GM23338 (cell line): ENCODE results near the gene GAS2. TPM values are rescaled to one million over a fixed set of nuclear protein-coding genes. Genes with fewer than 3 reads are reported as not detected.

Experiments used
- ATAC-seq: fragments of 200-7000 bp; cut with Tn5 transposase; 3 replicates; pipeline ENCODE4 v1.9.1; 2020
- DNase-seq: peaks from one replicate; pipeline ENCODE4 v3.0.0-alpha.2; 2015; ENCODE audit warnings: low spot score
- H2AFZ ChIP-seq: fragments of 200-600 bp; sonication (generic); 2 replicates; pipeline ENCODE4 v1.8.0; 2016; ENCODE audit warnings: antibody characterized with exemption, mild to moderate bottlenecking, moderate library complexity
- H3F3A ChIP-seq: fragments of 200-600 bp; sonication (generic); replicated peaks from 2 replicates; pipeline ENCODE4 v1.8.0; 2017; ENCODE audit warnings: antibody characterized with exemption, mixed run types, low read depth
- H3K27ac ChIP-seq: fragments of 200-600 bp; sonication (generic); 2 replicates; pipeline ENCODE4 v1.6.1; 2016; ENCODE audit warnings: low read depth
- H3K27me3 ChIP-seq: fragments of 200-600 bp; sonication (generic); 2 replicates; pipeline ENCODE4 v1.8.0; 2016; ENCODE audit warnings: mild to moderate bottlenecking, mixed run types, moderate library complexity; ENCODE audit not compliant: insufficient read depth
- H3K36me3 ChIP-seq: fragments of 200-600 bp; sonication (generic); 2 replicates; pipeline ENCODE4 v1.8.0; 2016; ENCODE audit warnings: mild to moderate bottlenecking; ENCODE audit not compliant: insufficient read depth
- H3K4me1 ChIP-seq: fragments of 200-600 bp; sonication (generic); 2 replicates; pipeline ENCODE4 v1.8.0; 2016; ENCODE audit warnings: mild to moderate bottlenecking, moderate library complexity; ENCODE audit not compliant: insufficient read depth
- H3K4me2 ChIP-seq: fragments of 200-600 bp; sonication (generic); 2 replicates; pipeline ENCODE4 v1.7.1; 2017; ENCODE audit warnings: mixed run types
- H3K4me3 ChIP-seq: fragments of 200-600 bp; sonication (generic); 2 replicates; pipeline ENCODE4 v1.6.1; 2016; ENCODE audit warnings: mixed run types
- H3K79me2 ChIP-seq: fragments of 200-600 bp; sonication (generic); replicated peaks from 2 replicates; pipeline ENCODE4 v1.8.0; 2017; ENCODE audit warnings: mild to moderate bottlenecking; ENCODE audit not compliant: insufficient read depth
- H3K9me2 ChIP-seq: fragments of 200-600 bp; sonication (generic); 2 replicates; pipeline ENCODE4 v1.8.0; 2017; ENCODE audit not compliant: insufficient read depth
- H4K20me1 ChIP-seq: fragments of 200-600 bp; sonication (generic); replicated peaks from 2 replicates; pipeline ENCODE4 v1.8.0; 2017; ENCODE audit warnings: mild to moderate bottlenecking; ENCODE audit not compliant: insufficient read depth
- H3K27ac Mint-ChIP-seq: 2 replicates; pipeline ENCODE4 v1.8.0; 2020; ENCODE audit warnings: inconsistent platforms, mild to moderate bottlenecking, moderate library complexity, mixed read lengths
- H3K27me3 Mint-ChIP-seq: 3 replicates; pipeline ENCODE4 v1.8.0; 2022; ENCODE audit warnings: low read depth, mild to moderate bottlenecking, moderate library complexity, mixed read lengths, inconsistent platforms; ENCODE audit not compliant: insufficient read depth, poor library complexity
- H3K36me3 Mint-ChIP-seq: 3 replicates; pipeline ENCODE4 v1.8.0; 2021; ENCODE audit warnings: low read depth, mild to moderate bottlenecking, inconsistent platforms, moderate library complexity, mixed read lengths
- H3K4me1 Mint-ChIP-seq: 3 replicates; pipeline ENCODE4 v1.8.0; 2020; ENCODE audit warnings: mild to moderate bottlenecking, inconsistent platforms, mixed read lengths
- H3K4me3 Mint-ChIP-seq: 3 replicates; pipeline ENCODE4 v1.8.0; 2021; ENCODE audit warnings: moderate library complexity, mild to moderate bottlenecking, inconsistent platforms, mixed read lengths
- H3K9me3 Mint-ChIP-seq: 3 replicates; pipeline ENCODE4 v1.8.0; 2020; ENCODE audit warnings: moderate library complexity, mild to moderate bottlenecking, inconsistent platforms, mixed read lengths
- CREB1 ChIP-seq: fragments of 250-450 bp; sonication (Bioruptor Pico); IDR thresholded peaks from 2 replicates; pipeline ENCODE4 v1.5.0; 2020; ENCODE audit warnings: low read depth, mild to moderate bottlenecking, moderate library complexity
- CTCF ChIP-seq, 2 experiments: fragments of 200-600 bp in 1 of 2; sonication (generic) in 1 of 2; conservative IDR thresholded peaks; 2 replicates each; pipeline versions ENCODE4 v1.5.1 to v1.6.1; 2016 to 2017; ENCODE audit warnings: antibody characterized with exemption in 2 of 2, low read depth in 2 of 2, mild to moderate bottlenecking in 2 of 2, moderate library complexity in 1 of 2
- ETS1 ChIP-seq: IDR thresholded peaks from 2 replicates; pipeline ENCODE4 v1.6.1; 2016; ENCODE audit warnings: antibody characterized with exemption
- EZH2 ChIP-seq: fragments of 200-600 bp; sonication (generic); IDR thresholded peaks from one replicate; pipeline ENCODE4 v1.8.0; 2017; ENCODE audit warnings: antibody characterized with exemption, mild to moderate bottlenecking, low read depth; ENCODE audit not compliant: unreplicated experiment
- EZH2phosphoT487 ChIP-seq: fragments of 200-600 bp; sonication (generic); IDR thresholded peaks from one replicate; pipeline ENCODE4 v1.8.1; 2018; ENCODE audit warnings: antibody characterized with exemption; ENCODE audit not compliant: unreplicated experiment
- JUNB ChIP-seq: IDR thresholded peaks from one replicate; pipeline ENCODE4 v1.6.1; 2016; ENCODE audit warnings: antibody characterized with exemption; ENCODE audit not compliant: unreplicated experiment
- NANOG ChIP-seq: IDR thresholded peaks from 2 replicates; pipeline ENCODE4 v1.6.1; 2016; ENCODE audit warnings: antibody characterized with exemption, borderline replicate concordance
- POLR2AphosphoS5 ChIP-seq: IDR thresholded peaks from 2 replicates; pipeline ENCODE4 v1.6.1; 2016; ENCODE audit warnings: antibody characterized with exemption, low read depth
- REST ChIP-seq: IDR thresholded peaks from one replicate; pipeline ENCODE4 v1.6.1; 2018; ENCODE audit warnings: antibody characterized with exemption; ENCODE audit not compliant: unreplicated experiment
- STAT1 ChIP-seq: IDR thresholded peaks from one replicate; pipeline ENCODE4 v1.6.1; 2016; ENCODE audit warnings: antibody characterized with exemption; ENCODE audit not compliant: unreplicated experiment
- ZNF114 ChIP-seq: fragments of 250-450 bp; sonication (Bioruptor Pico); IDR thresholded peaks from 2 replicates; pipeline ENCODE4 v1.5.0; 2020; ENCODE audit warnings: mild to moderate bottlenecking, moderate library complexity
- ZNF331 ChIP-seq: fragments of 250-450 bp; sonication (Bioruptor Pico); IDR thresholded peaks from 2 replicates; pipeline ENCODE4 v1.5.0; 2020; ENCODE audit warnings: low read depth, mild to moderate bottlenecking, moderate library complexity
- ZNF462 ChIP-seq: fragments of 250-450 bp; sonication (Bioruptor Pico); IDR thresholded peaks from 2 replicates; pipeline ENCODE4 v1.5.0; 2020; ENCODE audit warnings: mild to moderate bottlenecking, moderate library complexity
- polyA plus RNA-seq: library from polyadenylated mRNA; unstranded; fragments of >200 nt; fragmentation: Nextera tagmentation; extraction: Ambion mirVana; gene quantifications from 2 replicates; pipeline ENCODE4 v1.2.1, GENCODE V29; 2016
- total RNA-seq: library from RNA; depleted of rRNA; stranded (reverse); fragments of >200 nt; shearing (Covaris generic); gene quantifications from 2 replicates; pipeline ENCODE4 v1.2.3, GENCODE V29; 2014

The GAS2 gene
- total and polyA plus RNA-seq, 2 experiments from 2014 or later, result 2.6 to 6.7 TPM

- Mint-ChIP-seq H3K4me3 (peak overlapping the region; percentile 91), H3K9me3 (no peaks in the 10 kb centered on the region), H3K27ac (no peak overlapping the region), H3K27me3 (peaks cover 13% of the 10 kb centered on the region), H3K36me3 (no peaks in the 10 kb centered on the region), H3K4me1 (peaks cover 16% of the 10 kb centered on the region)
- Histone ChIP-seq H2AFZ (no peak overlapping the region), H3K27ac (no peak overlapping the region), H3K79me2 (no peaks in the 10 kb centered on the region), H3K4me1 (peaks cover 12% of the 10 kb centered on the region; the same call in 1 of the 2 replicates), H3K4me2 (peak overlapping the region; percentile 67; the same call in 1 of the 2 replicates), H3K36me3 (no peaks in the 10 kb centered on the region), H3K9me2 (no peaks in the 10 kb centered on the region), H3F3A (no peaks in the 10 kb centered on the region), H3K4me3 (peak overlapping the region; percentile 63; the same call in 1 of the 2 replicates), H4K20me1 (no peaks in the 10 kb centered on the region), H3K27me3 (peaks cover 13% of the 10 kb centered on the region)
- no peak for DNase-seq
- ATAC-seq, result no peak
- TF ChIP-seq REST, result no peak
- TF ChIP-seq EZH2, result no peak
- no peak for TF ChIP-seq JUNB
- TF ChIP-seq NANOG, result no peak
- TF ChIP-seq ZNF331 (CRISPR knock-in tag), result no peak
- no peak for TF ChIP-seq ETS1
- TF ChIP-seq CREB1, result no peak
- TF ChIP-seq POLR2AphosphoS5, result no peak
- TF ChIP-seq EZH2phosphoT487, result no peak
- no peak for TF ChIP-seq STAT1
- TF ChIP-seq ZNF114 (CRISPR knock-in tag), result no peak
- TF ChIP-seq ZNF462 (CRISPR knock-in tag), result no peak
- no peak for TF ChIP-seq CTCF (conservative IDR thresholded peaks at IDR 0.05; ENCODE audit: low read depth in 2 of 2)
Observed at GRCh38 chr11:22830082-22830414, 163.6 kb downstream of the GAS2 start.
